Transverse colon (tissue), 4 donors: ENCODE data around the gene VIP. TPM values are rescaled to one million over a fixed set of nuclear protein-coding genes. Genes with fewer than 3 reads are reported as not detected.

Experiments used
- DNase-seq: peaks from one replicate; pipeline ENCODE4 v3.0.0-alpha.2; 2019
- H3K27ac ChIP-seq, 4 donors: fragments of 200-600 bp; sonication (generic); 2 replicates each; pipeline ENCODE4 v1.5.1; 2016 to 2018; ENCODE audit warnings: inconsistent platforms in 4 of 4
- H3K27me3 ChIP-seq: fragments of 200-600 bp; sonication (generic); 2 replicates; pipeline ENCODE4 v1.5.1; 2017; ENCODE audit warnings: inconsistent platforms
- H3K36me3 ChIP-seq, 4 donors: fragments of 200-600 bp; sonication (generic); 2 replicates each; pipeline ENCODE4 v1.5.1; 2017 to 2019; ENCODE audit warnings: inconsistent platforms in 4 of 4
- H3K4me1 ChIP-seq, 4 donors: fragments of 200-600 bp; sonication (generic); 2 replicates each; pipeline ENCODE4 v1.5.1; 2017 to 2020; ENCODE audit warnings: inconsistent platforms in 4 of 4
- H3K4me3 ChIP-seq, 4 donors: fragments of 200-600 bp; sonication (generic); 1 replicate in 1 of 4; 2 replicates in 3 of 4; pipeline versions ENCODE4 v1.5.1 to v1.6.1; 2017 to 2019; ENCODE audit warnings: inconsistent platforms in 4 of 4
- H3K9me3 ChIP-seq, 2 donors: fragments of 200-600 bp; sonication (generic); 2 replicates each; pipeline ENCODE4 v1.5.1; 2017 to 2019; ENCODE audit warnings: inconsistent platforms in 2 of 2
- EP300 ChIP-seq: sonication (generic); formaldehyde crosslinking; IDR thresholded peaks from one replicate; pipeline ENCODE4 v1.6.1; 2017; ENCODE audit warnings: antibody characterized with exemption, low read depth
- POLR2A ChIP-seq: fragments of 450-650 bp; IDR thresholded peaks from one replicate; pipeline ENCODE4 v1.6.1; 2016; ENCODE audit warnings: antibody characterized with exemption, mild to moderate bottlenecking, moderate library complexity
- POLR2AphosphoS5 ChIP-seq, 3 donors: sonication (generic); formaldehyde crosslinking; IDR thresholded peaks; one replicate each; pipeline ENCODE4 v1.6.1; 2016; ENCODE audit warnings: antibody characterized with exemption in 3 of 3
- WGBS, 2 donors: methylation state at CpG; one replicate each; pipeline ENCODE4 v1.1.5; 2018; ENCODE audit warnings: low coverage in 1 of 2; 5-methylcytosine and 5-hydroxymethylcytosine counted together
- in situ Hi-C, 4 donors: fragments of 200-750 bp; cut with MboI; loops; one replicate each; pipeline versions ENCODE4 v1.15.0 to v1.15.1; 2017; ENCODE audit warnings: low sequenced_read_pairs in 3 of 4, low pct_ligation_motif_present in 1 of 4, low pct_unique_long_range_greater_than_20kb in 1 of 4
- intact Hi-C: fragments of 100-400 bp; cut with DNase I; formaldehyde crosslinking; loops from one replicate; pipeline ENCODE4 v1.15.1; 2023; ENCODE audit warnings: low total_unique reads
- total RNA-seq, 4 donors: library from RNA; depleted of rRNA; stranded (reverse); fragments of >200 nt; gene quantifications; one replicate each; pipeline ENCODE4 v1.1.0, GENCODE V29; 2016
- TF ChIP-seq, protein P1 (sequence below), 5 experiments: fragments of 200-600 bp in 3 of 5; fragments of 450-650 bp in 2 of 5; sonication (generic) in 3 of 5; IDR thresholded peaks; 1 replicate in 2 of 5; 2 replicates in 3 of 5; pipeline ENCODE4 v1.5.1; 2016 to 2017; ENCODE audit warnings: antibody characterized with exemption in 5 of 5, inconsistent platforms in 3 of 5, mild to moderate bottlenecking in 2 of 5, moderate library complexity in 1 of 5

VIP gene
- total RNA-seq, 4 donors from 2014 or later, result 12.8 to 24.1 (median 19.6) TPM

- in situ Hi-C loops (no loop called here), intact Hi-C loops (no loop called here)
- no peak overlapping the region for H3K27ac ChIP-seq
- TF ChIP-seq EP300, result no peak
- TF ChIP-seq POLR2AphosphoS5 (IDR thresholded peaks at IDR 0.05), result no peak
- TF ChIP-seq, protein P1, sequence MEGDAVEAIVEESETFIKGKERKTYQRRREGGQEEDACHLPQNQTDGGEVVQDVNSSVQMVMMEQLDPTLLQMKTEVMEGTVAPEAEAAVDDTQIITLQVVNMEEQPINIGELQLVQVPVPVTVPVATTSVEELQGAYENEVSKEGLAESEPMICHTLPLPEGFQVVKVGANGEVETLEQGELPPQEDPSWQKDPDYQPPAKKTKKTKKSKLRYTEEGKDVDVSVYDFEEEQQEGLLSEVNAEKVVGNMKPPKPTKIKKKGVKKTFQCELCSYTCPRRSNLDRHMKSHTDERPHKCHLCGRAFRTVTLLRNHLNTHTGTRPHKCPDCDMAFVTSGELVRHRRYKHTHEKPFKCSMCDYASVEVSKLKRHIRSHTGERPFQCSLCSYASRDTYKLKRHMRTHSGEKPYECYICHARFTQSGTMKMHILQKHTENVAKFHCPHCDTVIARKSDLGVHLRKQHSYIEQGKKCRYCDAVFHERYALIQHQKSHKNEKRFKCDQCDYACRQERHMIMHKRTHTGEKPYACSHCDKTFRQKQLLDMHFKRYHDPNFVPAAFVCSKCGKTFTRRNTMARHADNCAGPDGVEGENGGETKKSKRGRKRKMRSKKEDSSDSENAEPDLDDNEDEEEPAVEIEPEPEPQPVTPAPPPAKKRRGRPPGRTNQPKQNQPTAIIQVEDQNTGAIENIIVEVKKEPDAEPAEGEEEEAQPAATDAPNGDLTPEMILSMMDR (IDR thresholded peaks at IDR 0.05), result no peak
- DNase-seq, result no peak
- H3K4me3 ChIP-seq, result no peak overlapping the region
- 81 to 83% methylated on average over 7 of the region's 7 CpGs for WGBS, 2 donors
- H3K27me3 ChIP-seq, result no peaks in the 10 kb centered on the region
- no peaks in the 10 kb centered on the region for H3K4me1 ChIP-seq
- H3K9me3 ChIP-seq, result no peaks in the 10 kb centered on the region
- no peaks in the 10 kb centered on the region for H3K36me3 ChIP-seq
Measured at GRCh38 chr6:152769159-152769558, 18.6 kb downstream of the VIP start.

DNA sequence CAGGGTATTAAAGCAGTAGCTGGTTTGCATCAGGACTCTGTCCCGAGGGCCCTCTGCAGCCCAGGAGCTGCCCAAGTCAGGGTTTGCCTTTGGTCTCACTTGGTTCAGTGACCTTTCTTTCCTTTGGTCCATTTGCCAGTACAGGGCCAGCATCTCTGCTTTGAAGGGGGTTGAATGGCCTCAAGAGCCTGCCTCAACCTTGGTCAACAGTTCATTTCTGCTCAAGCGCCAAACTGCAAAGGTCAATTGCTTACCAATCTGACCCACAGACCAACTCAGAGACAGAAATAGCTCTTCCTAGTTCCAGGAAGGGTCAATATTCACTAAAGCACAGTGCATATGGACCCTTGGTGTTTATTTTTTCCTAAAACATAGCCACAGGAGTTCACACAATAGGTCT lies 19.4 kb downstream of the VIP start:
- no peaks in the 10 kb centered on the region for H3K36me3 ChIP-seq
- H3K27ac ChIP-seq, result no peak overlapping the region
- H3K4me1 ChIP-seq, result no peaks in the 10 kb centered on the region
- intact Hi-C loops (no loop called here), in situ Hi-C loops (no loop called here)
- 57% methylated on average over 2 of the region's 2 CpGs; no CpG with 5 or more reads in 1 of the 2 donors for WGBS, 2 donors
- no peak overlapping the region for H3K4me3 ChIP-seq
- TF ChIP-seq POLR2A (no peak), EP300 (no peak), POLR2AphosphoS5 (IDR thresholded peaks at IDR 0.05) (no peak)
- TF ChIP-seq, protein P1 (IDR thresholded peaks at IDR 0.05), result no peak
- no peaks in the 10 kb centered on the region for H3K27me3 ChIP-seq
- DNase-seq, result no peak
- no peaks in the 10 kb centered on the region for H3K9me3 ChIP-seq

GRCh38 chr6:152771061-152771687 lies 20.6 kb downstream of the VIP start:
- H3K9me3 ChIP-seq, result no peaks in the 10 kb centered on the region
- TF ChIP-seq POLR2AphosphoS5 (IDR thresholded peaks at IDR 0.05) (no peak), POLR2A (no peak), EP300 (no peak)
- TF ChIP-seq, protein P1 (IDR thresholded peaks at IDR 0.05), result no peak
- H3K27ac ChIP-seq, result no peak overlapping the region
- H3K4me3 ChIP-seq, result no peak overlapping the region
- no peak for DNase-seq
- in situ Hi-C loops (no loop called here), intact Hi-C loops (no loop called here)
- WGBS, 2 donors, result 53 to 62% methylated on average over 3 to 5 of the region's 5 CpGs
- no peaks in the 10 kb centered on the region for H3K36me3 ChIP-seq
- no peaks in the 10 kb centered on the region for H3K27me3 ChIP-seq
- H3K4me1 ChIP-seq, result no peaks in the 10 kb centered on the region

DNA sequence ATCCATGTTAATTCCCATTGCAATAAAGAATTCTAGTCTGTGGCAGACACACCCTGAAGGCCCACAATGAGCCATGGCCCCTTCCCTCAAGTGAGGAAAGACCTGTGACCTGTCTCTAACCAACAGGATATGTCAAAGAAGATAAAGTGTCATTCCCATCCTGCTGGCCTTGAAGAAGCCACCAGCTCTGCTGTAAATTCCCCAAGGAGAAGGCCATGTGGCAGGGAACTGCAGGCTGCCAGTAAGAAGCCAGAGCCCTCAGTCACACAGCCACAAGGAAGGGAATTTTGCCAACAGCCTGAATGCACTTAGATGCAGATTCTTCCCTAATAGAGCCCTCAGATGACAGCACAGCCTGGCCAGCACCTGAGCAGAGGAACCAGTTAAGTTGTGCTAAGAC lies 24.8 kb downstream of the VIP start:
- H3K27me3 ChIP-seq, result no peaks in the 10 kb centered on the region
- in situ Hi-C loops (no loop called here), intact Hi-C loops (no loop called here)
- H3K27ac ChIP-seq, result no peak overlapping the region
- no peak for DNase-seq
- H3K9me3 ChIP-seq, result no peaks in the 10 kb centered on the region
- no peak overlapping the region for H3K4me3 ChIP-seq
- no peaks in the 10 kb centered on the region for H3K36me3 ChIP-seq
- no peaks in the 10 kb centered on the region for H3K4me1 ChIP-seq
- TF ChIP-seq EP300 (no peak), POLR2A (no peak), POLR2AphosphoS5 (IDR thresholded peaks at IDR 0.05) (no peak)

GRCh38 chr6:152776833-152777232 lies 26.2 kb downstream of the VIP start:
- H3K4me1 ChIP-seq, result no peaks in the 10 kb centered on the region
- intact Hi-C loops, result no loop called here
- in situ Hi-C loops, result no loop called here

More at GRCh38 chr6:152776833-152777232, 26.2 kb downstream of the VIP start:
- DNase-seq, result no peak
- no peak for TF ChIP-seq POLR2A
- no peak for TF ChIP-seq EP300
- TF ChIP-seq, protein P1 (IDR thresholded peaks at IDR 0.05), result no peak
- TF ChIP-seq POLR2AphosphoS5 (IDR thresholded peaks at IDR 0.05), result no peak
- Histone ChIP-seq H3K27ac (no peak overlapping the region), H3K27me3 (no peaks in the 10 kb centered on the region), H3K9me3 (no peaks in the 10 kb centered on the region), H3K36me3 (no peaks in the 10 kb centered on the region), H3K4me3 (no peak overlapping the region)
- WGBS, 2 donors, result 79 to 86% methylated on average over 2 to 3 of the region's 3 CpGs
